ENCODE measurements around the gene ANAPC4. TPM values are rescaled to one million over a fixed set of nuclear protein-coding genes. Genes with fewer than 3 reads are reported as not detected.
"Not testable (repeated sequence)": the region's sequence is repeated elsewhere in the genome, so short reads cannot be mapped to it uniquely, and the experiment has no call there.

Gene ANAPC4
- total RNA-seq, 4 donors from 2014 or later: 19.8 to 49.8 (median 27.2) TPM

DNA sequence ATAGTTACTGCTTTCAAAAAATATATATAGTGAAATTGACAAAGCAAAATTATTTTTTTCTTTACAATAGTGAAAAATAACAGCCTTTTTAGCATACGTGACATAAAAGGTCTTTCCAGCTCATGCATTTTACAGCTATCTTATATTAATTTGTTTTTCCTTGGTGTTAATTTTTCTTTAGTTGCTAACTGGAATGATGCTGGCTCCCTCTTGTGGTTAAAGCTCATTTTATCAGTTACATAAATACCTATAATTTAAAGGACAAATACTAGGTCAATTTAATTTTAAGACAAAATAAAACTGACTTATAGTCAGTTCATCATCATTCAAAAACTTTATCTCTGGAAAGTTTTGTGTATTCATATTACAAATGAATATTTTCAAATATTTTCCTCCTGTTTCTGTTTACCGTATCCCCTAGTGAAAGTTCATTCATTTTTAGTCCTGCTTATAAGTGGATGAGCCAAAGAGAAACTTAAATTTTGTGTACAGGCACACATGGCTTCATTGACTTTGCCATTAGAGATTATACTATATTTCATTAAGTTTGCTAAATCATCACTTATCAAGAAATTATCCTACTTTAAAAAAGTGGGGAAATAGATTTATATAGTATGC lies 9.9 kb upstream of the ANAPC4 start:
- ATAC-seq (ENCODE audit: low FRiP score) (no peak), DNase-seq (ENCODE audit: low spot score) (no peak)
- TF ChIP-seq, protein P1, sequence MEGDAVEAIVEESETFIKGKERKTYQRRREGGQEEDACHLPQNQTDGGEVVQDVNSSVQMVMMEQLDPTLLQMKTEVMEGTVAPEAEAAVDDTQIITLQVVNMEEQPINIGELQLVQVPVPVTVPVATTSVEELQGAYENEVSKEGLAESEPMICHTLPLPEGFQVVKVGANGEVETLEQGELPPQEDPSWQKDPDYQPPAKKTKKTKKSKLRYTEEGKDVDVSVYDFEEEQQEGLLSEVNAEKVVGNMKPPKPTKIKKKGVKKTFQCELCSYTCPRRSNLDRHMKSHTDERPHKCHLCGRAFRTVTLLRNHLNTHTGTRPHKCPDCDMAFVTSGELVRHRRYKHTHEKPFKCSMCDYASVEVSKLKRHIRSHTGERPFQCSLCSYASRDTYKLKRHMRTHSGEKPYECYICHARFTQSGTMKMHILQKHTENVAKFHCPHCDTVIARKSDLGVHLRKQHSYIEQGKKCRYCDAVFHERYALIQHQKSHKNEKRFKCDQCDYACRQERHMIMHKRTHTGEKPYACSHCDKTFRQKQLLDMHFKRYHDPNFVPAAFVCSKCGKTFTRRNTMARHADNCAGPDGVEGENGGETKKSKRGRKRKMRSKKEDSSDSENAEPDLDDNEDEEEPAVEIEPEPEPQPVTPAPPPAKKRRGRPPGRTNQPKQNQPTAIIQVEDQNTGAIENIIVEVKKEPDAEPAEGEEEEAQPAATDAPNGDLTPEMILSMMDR (IDR thresholded peaks at IDR 0.05): no peak

DNA sequence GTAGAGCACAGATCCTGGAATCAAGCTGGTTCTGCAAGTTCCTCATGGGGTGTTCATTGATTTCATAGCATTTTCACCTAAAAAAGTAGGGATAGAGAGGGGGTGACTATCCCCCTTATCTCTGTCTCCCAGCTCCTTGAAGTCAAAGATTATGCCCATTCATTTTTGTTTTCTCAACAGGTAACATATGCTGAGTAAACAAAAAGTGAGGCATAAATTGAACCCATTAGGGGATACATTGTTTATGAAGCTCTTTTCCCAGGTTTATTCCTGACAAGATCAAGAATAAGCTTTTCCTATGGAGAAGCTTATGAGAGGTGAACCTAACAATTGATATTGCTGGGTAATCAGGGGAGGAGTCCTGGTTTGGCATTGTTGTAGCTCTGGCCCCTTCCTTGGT lies 9.2 kb upstream of the ANAPC4 start:
- ATAC-seq (ENCODE audit: low FRiP score) (no peak), DNase-seq (ENCODE audit: low spot score) (no peak)
- TF ChIP-seq, protein P1 (IDR thresholded peaks at IDR 0.05): no peak

DNA sequence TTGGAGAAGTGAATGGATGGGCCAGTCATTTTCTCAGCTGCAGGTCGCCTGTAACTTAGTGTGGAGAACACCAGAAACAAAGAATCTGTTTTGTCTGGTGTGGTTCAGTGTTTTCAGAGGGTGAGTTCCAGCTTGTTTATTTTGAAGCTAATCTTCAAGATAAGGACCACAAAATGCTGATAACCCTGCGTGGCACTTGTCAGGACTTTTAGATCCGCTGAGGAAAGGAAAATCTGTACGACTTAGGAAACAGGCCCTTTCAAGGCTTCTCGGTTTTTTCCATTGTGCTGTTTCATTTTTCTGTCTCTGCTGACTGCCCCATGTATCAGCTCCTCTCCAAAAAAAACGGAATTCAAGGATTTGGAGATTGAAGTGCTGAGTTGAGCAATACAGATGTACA lies 8.7 kb upstream of the ANAPC4 start:
- TF ChIP-seq, protein P1 (IDR thresholded peaks at IDR 0.05): no peak
- ATAC-seq (ENCODE audit: low FRiP score) (no peak), DNase-seq (ENCODE audit: low spot score) (no peak)

DNA sequence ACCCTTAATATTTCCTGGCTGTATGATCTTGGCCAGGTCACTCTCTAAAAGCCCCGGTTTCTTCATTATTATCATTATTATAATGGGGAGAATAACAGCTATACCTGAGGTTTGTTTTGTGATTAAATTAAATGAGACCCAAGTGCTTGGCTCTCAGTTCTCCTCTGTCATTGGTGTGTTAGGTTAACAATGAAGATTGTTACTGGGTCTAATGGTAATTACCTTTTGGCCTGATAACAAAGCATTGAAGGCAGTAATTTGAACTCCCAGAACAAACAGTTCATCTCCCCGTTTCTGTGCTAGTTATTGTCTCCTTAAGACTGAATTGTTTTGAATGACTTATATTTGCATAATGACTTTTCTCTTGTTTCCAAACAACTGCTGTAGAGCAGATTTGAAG lies 6.8 kb upstream of the ANAPC4 start:
- no peak for DNase-seq (ENCODE audit: low spot score)
- TF ChIP-seq, protein P1 (IDR thresholded peaks at IDR 0.05): no peak
- no peak for ATAC-seq (ENCODE audit: low FRiP score)

DNA sequence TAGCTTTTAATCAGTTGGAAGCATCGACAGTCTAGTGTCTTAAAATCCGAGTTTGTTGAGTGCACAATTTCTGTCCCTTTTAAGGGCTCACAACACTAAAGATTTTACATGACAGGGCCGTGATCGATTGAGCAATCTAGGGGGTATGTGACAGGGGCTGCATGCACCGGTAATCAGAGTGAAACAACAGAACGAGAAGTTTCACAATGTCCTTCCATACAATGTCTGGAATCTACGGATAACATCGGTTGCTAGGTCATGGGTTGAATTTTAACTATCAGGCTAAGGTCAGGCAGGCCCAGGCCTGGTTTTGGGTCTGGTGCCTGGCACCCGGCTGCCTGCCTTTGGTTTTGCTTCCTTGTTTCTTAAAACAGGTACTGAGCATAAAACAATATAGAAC lies 4.5 kb upstream of the ANAPC4 start:
- ATAC-seq (ENCODE audit: low FRiP score); DNase-seq (ENCODE audit: low spot score): not testable (repeated sequence)

DNA sequence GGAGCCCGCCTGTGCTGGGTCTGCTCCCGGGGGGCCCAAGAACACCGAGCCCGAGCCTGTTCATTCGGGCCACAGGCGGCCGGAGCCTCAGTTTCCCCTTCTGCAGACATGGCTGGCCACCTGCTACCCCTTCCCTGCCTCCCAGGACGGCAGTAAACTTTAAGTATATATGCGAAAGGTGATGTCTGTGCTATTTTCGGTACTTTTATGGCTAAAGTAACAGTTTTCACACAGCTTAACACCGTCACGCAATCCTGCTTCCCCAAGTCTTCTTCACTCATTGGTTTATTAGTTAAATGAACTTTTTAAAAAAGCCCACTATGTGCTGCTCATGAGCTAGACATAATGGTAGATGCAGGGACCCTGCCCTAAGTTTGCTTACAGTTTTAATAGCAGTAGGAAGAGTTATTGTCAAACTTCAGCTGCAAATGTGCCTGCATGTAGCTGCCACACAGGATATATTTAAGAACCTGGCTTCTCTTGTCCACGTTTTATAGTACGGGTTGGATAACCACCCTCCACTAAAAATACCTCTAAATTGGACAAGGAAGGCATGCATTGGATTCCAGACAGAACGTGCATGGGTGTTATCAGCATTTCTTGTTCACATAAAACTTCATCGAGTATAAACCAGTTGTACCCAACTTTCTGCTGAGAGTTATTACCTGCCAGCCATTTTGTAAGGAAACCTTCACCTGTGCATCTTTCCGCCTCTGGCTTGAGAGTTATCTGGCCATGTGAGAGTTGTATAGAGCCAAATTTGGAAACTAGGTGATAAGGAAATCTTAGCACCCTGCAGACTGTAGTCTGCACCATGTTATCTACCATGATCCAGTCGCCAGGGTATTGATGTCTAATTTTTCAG lies 741 bp downstream of the ANAPC4 start:
- ATAC-seq (ENCODE audit: low FRiP score): no peak
- TF ChIP-seq, protein P1 (IDR thresholded peaks at IDR 0.05): no peak
- no peak for DNase-seq (ENCODE audit: low spot score)

DNA sequence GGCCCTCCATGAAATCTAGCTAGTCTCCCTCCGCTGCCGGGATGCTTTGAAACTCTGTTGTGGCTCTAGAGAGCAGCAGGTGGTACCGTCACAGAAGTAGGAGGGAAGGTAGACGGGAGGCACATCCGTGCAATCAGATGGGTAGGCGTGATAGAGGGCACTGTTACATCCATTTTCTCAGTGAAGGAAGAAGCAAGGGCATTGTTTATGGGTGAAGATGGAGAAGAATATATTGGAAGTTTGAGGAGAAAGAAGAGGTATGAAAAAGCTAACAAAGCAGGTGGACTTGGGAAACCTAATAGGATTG lies 1.3 kb downstream of the ANAPC4 start:
- TF ChIP-seq, protein P1 (IDR thresholded peaks at IDR 0.05): no peak
- DNase-seq (ENCODE audit: low spot score) (no peak), ATAC-seq (ENCODE audit: low FRiP score) (no peak)
